Activated T-cell treated with anti-CD3 and anti-CD28 coated beads, Interleukin-2, amount 50 U/mL, for 72 hours (primary cell): ENCODE measurements around the gene OTOP3. TPM values are rescaled to one million over a fixed set of nuclear protein-coding genes. Genes with fewer than 3 reads are reported as not detected.
"Not testable (repeated sequence)": the region's sequence is repeated elsewhere in the genome, so short reads cannot be mapped to it uniquely, and the experiment has no call there.

Experiments used
- ATAC-seq, 2 donors: fragments of 150-1000 bp; cut with Tn5 transposase; replicated peaks in 1 of 2; 2 replicates each; pipeline ENCODE4 v1.10.0; 2021; ENCODE audit warnings: moderate library complexity in 2 of 2, mild to moderate bottlenecking in 1 of 2
- DNase-seq, 2 donors: peaks; one replicate each; pipeline ENCODE4 v3.0.0; 2021 to 2022; ENCODE audit warnings: mixed read lengths in 1 of 2
- H3K27ac Mint-ChIP-seq: one replicate; pipeline ENCODE4 v1.8.0; 2022; ENCODE audit warnings: mild to moderate bottlenecking, moderate library complexity, mixed read lengths
- H3K27me3 Mint-ChIP-seq: one replicate; pipeline ENCODE4 v1.8.0; 2022; ENCODE audit warnings: low read depth, mixed read lengths
- H3K36me3 Mint-ChIP-seq, 2 donors: one replicate each; pipeline ENCODE4 v1.8.0; 2022; ENCODE audit warnings: mixed read lengths in 2 of 2, mild to moderate bottlenecking in 1 of 2; ENCODE audit not compliant: insufficient read depth in 2 of 2
- H3K4me1 Mint-ChIP-seq: one replicate; pipeline ENCODE4 v1.8.0; 2022; ENCODE audit warnings: low read depth, mixed read lengths
- H3K4me3 Mint-ChIP-seq, 2 donors: one replicate each; pipeline ENCODE4 v1.8.0; 2022; ENCODE audit warnings: mild to moderate bottlenecking in 2 of 2, mixed read lengths in 2 of 2, moderate library complexity in 2 of 2
- H3K9me3 Mint-ChIP-seq, 2 donors: one replicate each; pipeline ENCODE4 v1.8.0; 2022; ENCODE audit warnings: mixed read lengths in 2 of 2
- total RNA-seq, 2 donors: library from RNA; stranded (reverse); gene quantifications; one replicate each; pipeline ENCODE4 v1.2.3, GENCODE V29; 2022

The OTOP3 gene
- total RNA-seq, 2 donors from 2014 or later, result not detected

- Mint-ChIP-seq H3K27ac (no peak overlapping the region), H3K4me3 (no peak overlapping the region), H3K9me3 (no peaks in the 10 kb centered on the region), H3K36me3 (no peaks in the 10 kb centered on the region), H3K4me1 (peaks cover 5% of the 10 kb centered on the region), H3K27me3 (no peaks in the 10 kb centered on the region)
- ATAC-seq (no peak), DNase-seq (no peak)
These were observed 27.1 kb downstream of the OTOP3 start for GRCh38 chr17:74962622-74963394.

DNA sequence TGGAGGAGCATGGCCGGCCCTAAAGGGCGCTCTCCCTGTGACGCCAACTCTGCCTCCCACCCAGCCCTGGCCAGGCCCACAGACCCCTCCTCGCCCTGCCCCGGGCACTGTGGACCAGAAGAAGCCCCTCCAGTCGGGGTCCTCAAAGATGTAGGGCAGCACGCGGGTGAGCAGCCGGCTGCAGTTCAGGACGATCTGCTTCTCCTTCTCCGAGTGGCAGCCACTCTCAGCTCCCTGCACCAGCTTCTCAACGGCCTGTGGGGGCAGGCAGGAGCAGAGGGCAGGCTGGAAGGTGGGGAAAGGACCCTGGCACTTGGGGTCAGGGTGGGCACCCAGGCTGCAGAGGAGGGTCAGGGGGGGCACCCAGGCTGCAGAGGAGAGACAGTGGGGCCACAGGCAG lies 28.0 kb downstream of the OTOP3 start:
- H3K27me3 Mint-ChIP-seq, result no peaks in the 10 kb centered on the region
- H3K4me1 Mint-ChIP-seq, result peaks cover 5% of the 10 kb centered on the region
- DNase-seq (no peak), ATAC-seq (no peak)
- no peaks in the 10 kb centered on the region for H3K9me3 Mint-ChIP-seq
- H3K36me3 Mint-ChIP-seq, result no peaks in the 10 kb centered on the region
- H3K4me3 Mint-ChIP-seq, result no peak overlapping the region
- H3K27ac Mint-ChIP-seq, result no peak overlapping the region

GRCh38 chr17:74964246-74964761 lies 28.6 kb downstream of the OTOP3 start:
- Mint-ChIP-seq H3K27me3 (no peaks in the 10 kb centered on the region), H3K4me3 (no peak overlapping the region), H3K36me3 (no peaks in the 10 kb centered on the region), H3K9me3 (no peaks in the 10 kb centered on the region), H3K4me1 (peaks cover 5% of the 10 kb centered on the region), H3K27ac (no peak overlapping the region)
- no peak for DNase-seq
- no peak for ATAC-seq

DNA sequence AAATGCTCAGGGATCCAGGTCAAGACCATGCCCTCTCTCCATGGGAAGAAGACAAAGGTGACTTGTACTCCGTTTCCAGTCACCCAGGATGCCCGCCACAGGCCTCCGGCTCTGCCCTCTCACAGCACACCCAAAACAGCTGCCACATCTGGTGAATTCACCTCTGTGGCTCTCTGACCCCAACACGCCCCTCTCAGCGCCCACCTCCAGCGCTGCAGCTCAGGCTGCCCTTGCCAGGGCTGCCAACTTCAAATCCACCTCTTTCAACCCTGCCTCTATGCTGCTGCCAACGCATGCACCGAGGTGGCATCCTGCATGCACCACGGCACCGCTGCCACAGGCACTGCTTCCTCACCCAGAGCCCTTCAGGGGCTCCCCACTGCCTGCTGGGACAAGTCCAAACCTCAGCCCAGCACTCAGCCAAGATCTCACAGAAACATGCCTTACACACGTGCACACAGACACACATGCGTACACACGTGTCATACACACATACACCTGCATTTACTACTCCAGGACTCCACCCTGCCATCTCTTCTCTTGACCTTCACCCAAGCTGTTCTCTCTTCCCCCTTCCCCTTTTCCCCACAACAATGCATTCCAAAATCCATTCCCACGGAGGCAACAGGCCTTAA lies 29.4 kb downstream of the OTOP3 start:
- DNase-seq, result no peak
- ATAC-seq, result no peak
- H3K36me3 Mint-ChIP-seq, result no peaks in the 10 kb centered on the region
- H3K27me3 Mint-ChIP-seq, result no peaks in the 10 kb centered on the region
- no peak overlapping the region for H3K27ac Mint-ChIP-seq
- peaks cover 5% of the 10 kb centered on the region for H3K4me1 Mint-ChIP-seq
- H3K4me3 Mint-ChIP-seq, result no peak overlapping the region
- no peaks in the 10 kb centered on the region for H3K9me3 Mint-ChIP-seq

DNA sequence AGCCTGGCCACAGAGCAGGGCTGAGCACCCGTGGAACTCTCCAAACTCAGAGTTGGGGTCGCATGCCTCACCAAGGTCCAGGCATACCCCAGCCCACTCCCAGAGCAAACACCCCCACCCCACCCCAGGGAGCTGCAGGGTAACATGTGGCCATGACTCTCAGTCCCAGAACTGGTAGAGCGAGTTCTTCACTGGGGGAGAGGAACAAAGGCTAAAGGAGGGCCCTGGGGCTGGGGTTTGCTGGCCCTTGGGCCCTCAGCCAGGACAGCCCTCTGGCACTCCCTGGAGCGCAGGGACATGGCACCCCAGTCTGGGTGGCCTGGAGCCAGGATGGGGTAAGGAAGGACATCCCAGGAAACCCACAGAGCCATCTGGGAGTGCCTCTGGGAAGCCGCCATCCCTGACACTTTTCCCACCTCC lies 32.7 kb downstream of the OTOP3 start:
- H3K27me3 Mint-ChIP-seq, result peaks cover 8% of the 10 kb centered on the region

DNA sequence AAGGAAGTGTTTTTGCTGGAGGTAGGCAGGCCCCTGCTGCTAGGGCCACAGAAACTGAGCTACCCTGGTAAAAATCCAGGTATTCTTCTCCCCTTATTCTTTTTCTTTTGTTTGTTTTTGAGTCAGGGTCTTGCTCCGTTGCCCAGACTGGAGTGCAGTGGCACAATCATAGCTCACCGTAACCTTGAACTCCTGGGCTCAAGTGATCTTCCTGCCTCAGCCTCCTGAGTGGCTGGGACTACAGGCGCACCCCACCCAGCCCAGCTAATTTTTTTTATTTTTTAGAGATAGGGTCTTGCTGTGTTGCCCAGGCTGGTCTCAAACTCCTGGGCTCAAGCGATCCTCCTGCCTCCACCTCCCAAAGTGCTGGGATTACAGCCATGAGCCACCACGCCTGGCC lies 33.8 kb downstream of the OTOP3 start:
- DNase-seq, H3K4me1 Mint-ChIP-seq, ATAC-seq, H3K4me3 Mint-ChIP-seq, H3K9me3 Mint-ChIP-seq, H3K36me3 Mint-ChIP-seq, H3K27ac Mint-ChIP-seq: not testable (repeated sequence)
- H3K27me3 Mint-ChIP-seq, result peaks cover 11% of the 10 kb centered on the region

More for the DNA sequence above, 32.7 kb downstream of the OTOP3 start:
- no peak overlapping the region for H3K4me3 Mint-ChIP-seq
- peaks cover 7% of the 10 kb centered on the region for H3K4me1 Mint-ChIP-seq
- no peaks in the 10 kb centered on the region for H3K9me3 Mint-ChIP-seq
- no peak overlapping the region for H3K27ac Mint-ChIP-seq
- DNase-seq, result no peak
- ATAC-seq, result no peak
- no peaks in the 10 kb centered on the region for H3K36me3 Mint-ChIP-seq

- no peak for DNase-seq
- H3K27ac Mint-ChIP-seq, result no peak overlapping the region
- ATAC-seq, result no peak
- H3K4me3 Mint-ChIP-seq, result no peak overlapping the region
- no peaks in the 10 kb centered on the region for H3K36me3 Mint-ChIP-seq
- no peaks in the 10 kb centered on the region for H3K9me3 Mint-ChIP-seq
- H3K27me3 Mint-ChIP-seq, result peaks cover 11% of the 10 kb centered on the region
- peaks cover 7% of the 10 kb centered on the region for H3K4me1 Mint-ChIP-seq
These were observed 34.7 kb downstream of the OTOP3 start for GRCh38 chr17:74970395-74970794.

- Mint-ChIP-seq H3K36me3 (no peaks in the 10 kb centered on the region), H3K27ac (no peak overlapping the region), H3K4me1 (peaks cover 7% of the 10 kb centered on the region), H3K4me3 (peak overlapping the region; percentile 53 to 94), H3K27me3 (peaks cover 11% of the 10 kb centered on the region), H3K9me3 (no peaks in the 10 kb centered on the region)
- DNase-seq, result no peak
- ATAC-seq, result no peak
These were observed 35.6 kb downstream of the OTOP3 start for GRCh38 chr17:74971069-74971841.

DNA sequence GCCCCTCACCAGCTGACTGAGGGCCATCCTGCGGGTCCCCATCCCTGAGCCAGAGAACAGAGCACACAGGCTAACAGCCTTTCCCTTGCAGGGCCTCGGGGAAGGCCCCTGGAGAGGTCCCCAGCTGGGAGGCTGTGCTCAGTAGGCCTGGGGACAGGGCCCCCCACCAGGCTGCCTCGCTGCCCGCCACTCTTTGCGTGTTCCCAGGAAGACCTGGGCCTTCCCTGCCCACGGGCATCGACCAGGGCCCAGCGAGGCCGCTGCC lies 36.1 kb downstream of the OTOP3 start:
- ATAC-seq (no peak), DNase-seq (no peak)
- Mint-ChIP-seq H3K27me3 (peaks cover 11% of the 10 kb centered on the region), H3K36me3 (no peaks in the 10 kb centered on the region), H3K9me3 (no peaks in the 10 kb centered on the region), H3K4me1 (peaks cover 7% of the 10 kb centered on the region), H3K4me3 (peak overlapping the region; percentile 53 to 94), H3K27ac (no peak overlapping the region)

DNA sequence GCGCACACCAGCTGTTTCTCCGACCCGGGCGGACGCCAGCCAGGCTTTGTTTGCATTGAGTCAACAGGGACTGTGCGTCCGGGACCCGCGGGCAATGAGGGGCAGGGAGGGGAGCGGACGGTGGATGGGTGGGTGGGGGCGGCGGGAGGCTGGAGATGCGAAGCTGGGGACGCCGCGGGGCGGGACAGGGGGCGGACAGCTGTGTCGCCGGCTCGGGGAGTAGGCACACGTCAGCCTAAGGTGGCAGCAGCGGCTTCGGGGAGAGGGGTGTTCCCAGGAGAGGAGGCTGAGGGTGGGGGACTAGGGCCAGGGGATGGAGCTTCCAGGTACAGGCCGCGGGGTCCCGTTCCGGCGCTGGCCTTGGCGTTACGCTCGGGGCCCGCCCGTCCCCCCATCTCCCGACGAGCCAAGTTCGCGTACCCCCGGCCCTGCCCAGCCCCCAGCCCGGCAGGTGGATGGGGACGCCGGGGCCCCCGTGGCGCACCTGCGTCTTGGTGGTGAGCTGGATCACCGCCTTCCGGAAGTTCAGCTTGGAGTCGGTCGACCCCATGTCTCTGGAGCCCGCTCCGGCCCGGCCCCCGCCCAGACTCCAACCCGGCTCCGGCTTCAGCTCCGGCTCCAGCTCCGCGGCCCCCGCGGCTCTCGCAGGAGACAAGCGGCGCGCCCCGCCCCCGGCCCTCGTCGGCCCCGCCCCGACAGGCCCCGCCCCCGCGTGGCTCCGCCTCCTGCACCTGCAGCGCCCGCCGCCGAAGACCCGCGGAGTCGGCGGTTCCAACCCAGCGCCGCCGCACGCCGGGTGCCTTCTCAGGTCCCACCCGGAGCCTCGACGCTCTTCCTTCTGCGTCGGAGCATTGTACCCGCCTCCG lies 36.6 kb downstream of the OTOP3 start, which contains the start of gene HID1:
Gene HID1, minus strand, starts transcription at position 653 of the 866 bp plus-strand sequence. Its CDS starts 103 bp downstream, at position 550.
- peak; percentile 90 to 91 for ATAC-seq

DNA sequence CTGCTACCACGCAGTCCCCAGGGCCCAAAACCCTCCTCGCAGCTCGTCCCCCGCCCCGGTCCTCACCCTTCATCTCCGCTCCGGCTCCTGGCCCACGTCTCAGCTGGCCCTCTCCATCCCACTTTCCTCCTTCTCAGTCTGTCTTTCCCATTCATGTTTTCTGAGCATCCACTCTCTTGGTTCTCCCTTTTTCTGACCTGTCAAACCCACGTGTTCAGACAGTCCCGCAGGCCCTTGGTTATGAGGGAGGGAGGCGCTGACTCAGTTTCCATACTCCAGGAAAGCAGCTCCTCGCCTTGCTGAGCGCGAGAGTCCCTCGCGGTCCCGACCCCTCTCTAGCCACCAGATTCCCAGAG lies 37.3 kb downstream of the OTOP3 start:
- Mint-ChIP-seq H3K27me3 (peaks cover 11% of the 10 kb centered on the region), H3K4me1 (peaks cover 7% of the 10 kb centered on the region), H3K27ac (peak overlapping the region; percentile 2), H3K9me3 (no peaks in the 10 kb centered on the region), H3K4me3 (peak overlapping the region; percentile 89 to 94), H3K36me3 (no peaks in the 10 kb centered on the region)
- DNase-seq, result no peak
- no peak for ATAC-seq

More for the DNA sequence above, 36.6 kb downstream of the OTOP3 start, which contains the start of gene HID1:
- peaks cover 11% of the 10 kb centered on the region for H3K27me3 Mint-ChIP-seq
- H3K4me1 Mint-ChIP-seq, result peaks cover 7% of the 10 kb centered on the region
- no peaks in the 10 kb centered on the region for H3K36me3 Mint-ChIP-seq
- DNase-seq, result peak; percentile 75 to 79
- peak within 1 kb of the TSS; percentile 2 for H3K27ac Mint-ChIP-seq
- peak within 1 kb of the TSS; percentile 89 to 94 for H3K4me3 Mint-ChIP-seq
- no peaks in the 10 kb centered on the region for H3K9me3 Mint-ChIP-seq

GRCh38 chr17:74975943-74976342 lies 40.2 kb downstream of the OTOP3 start:
- no peaks in the 10 kb centered on the region for H3K9me3 Mint-ChIP-seq
- H3K27ac Mint-ChIP-seq, result no peak overlapping the region
- peaks cover 8% of the 10 kb centered on the region for H3K4me1 Mint-ChIP-seq
- H3K4me3 Mint-ChIP-seq, result no peak overlapping the region
- no peaks in the 10 kb centered on the region for H3K36me3 Mint-ChIP-seq
- ATAC-seq (no peak), DNase-seq (no peak)
- peaks cover 17% of the 10 kb centered on the region for H3K27me3 Mint-ChIP-seq
